Heart left ventricle (tissue), 16 donors: Measurements from ENCODE around the gene MT3. TPM values are rescaled to one million over a fixed set of nuclear protein-coding genes. Genes with fewer than 3 reads are reported as not detected.

ENCODE experiments used
- ATAC-seq, 4 donors: fragments of 200-7000 bp; cut with Tn5 transposase; one replicate each; pipeline ENCODE4 v1.9.1; 2020 to 2022; ENCODE audit warnings: moderate library complexity in 4 of 4, mild to moderate bottlenecking in 3 of 4, moderate number of reproducible peaks in 1 of 4
- DNase-seq, 5 donors: peaks; one replicate each; pipeline ENCODE4 v3.0.0-alpha.2; 2020
- H3K27ac ChIP-seq, 12 donors: fragments of 200-600 bp; sonication (generic) in 4 of 12; one replicate each; pipeline versions ENCODE4 v1.5.0 to v1.8.0; 2016 to 2022; ENCODE audit warnings: mild to moderate bottlenecking in 2 of 12
- H3K27me3 ChIP-seq, 9 donors: fragments of 200-600 bp; sonication (generic) in 2 of 9; one replicate each; pipeline versions ENCODE4 v1.5.1 to v1.8.0; 2016 to 2022; ENCODE audit warnings: mild to moderate bottlenecking in 3 of 9
- H3K36me3 ChIP-seq, 9 donors: fragments of 200-600 bp; sonication (generic) in 2 of 9; one replicate each; pipeline versions ENCODE4 v1.5.0 to v1.8.0; 2018 to 2022; ENCODE audit warnings: mild to moderate bottlenecking in 2 of 9
- H3K4me1 ChIP-seq, 12 donors: fragments of 200-600 bp; sonication (generic) in 4 of 12; one replicate each; pipeline versions ENCODE4 v1.5.0 to v1.8.0; 2016 to 2022; ENCODE audit warnings: mild to moderate bottlenecking in 3 of 12
- H3K4me3 ChIP-seq, 12 donors: fragments of 200-600 bp; sonication (generic) in 4 of 12; one replicate each; pipeline versions ENCODE4 v1.5.0 to v1.8.0; 2017 to 2022; ENCODE audit warnings: mild to moderate bottlenecking in 9 of 12, moderate library complexity in 4 of 12
- H3K9me3 ChIP-seq, 12 donors: fragments of 200-600 bp; sonication (generic) in 4 of 12; one replicate each; pipeline versions ENCODE4 v1.5.0 to v1.8.0; 2016 to 2022; ENCODE audit warnings: mild to moderate bottlenecking in 1 of 12
- CTCF ChIP-seq, 12 donors: fragments of 200-600 bp; sonication (generic) in 4 of 12; IDR thresholded peaks; one replicate each; pipeline versions ENCODE4 v1.5.0 to v1.8.0; 2018 to 2022; ENCODE audit warnings: antibody characterized with exemption in 12 of 12, mild to moderate bottlenecking in 5 of 12
- POLR2A ChIP-seq, 2 donors: fragments of 450-650 bp; IDR thresholded peaks; one replicate each; pipeline ENCODE4 v1.6.1; 2017; ENCODE audit warnings: antibody characterized with exemption in 2 of 2, mild to moderate bottlenecking in 2 of 2, moderate library complexity in 2 of 2
- WGBS, 4 donors: extraction: QIAGEN DNeasy Blood & Tissue Kit in 2 of 4; methylation state at CpG; one replicate each; pipeline versions ENCODE4 v1.1.5 to v1.1.7; 2013 to 2018; 5-methylcytosine and 5-hydroxymethylcytosine counted together
- intact Hi-C, 10 donors: fragments of 100-400 bp; cut with DNase I; formaldehyde crosslinking; loops; one replicate each; pipeline versions ENCODE4 v1.11.1 to v1.14.2; 2022
- polyA plus RNA-seq, 2 donors: library from polyadenylated mRNA; stranded (reverse); fragments of 200-250 nt; gene quantifications; one replicate each; pipeline ENCODE4 v1.2.3, GENCODE V29; 2013
- total RNA-seq, 9 donors: library from RNA; depleted of rRNA in 2 of 9; stranded (reverse); fragments of >200 nt in 2 of 9; fragmentation: NEBNext Ultra II Directional in 3 of 9; extraction: Animal tissue kit (Norgen Biotek cat#: 25700) in 3 of 9; gene quantifications; one replicate each; pipeline versions ENCODE4 v1.1.0 to v1.2.4, GENCODE V29; 2016 to 2023
- donor health status: ischemic (EF 13 %, LVEDD 7.1; RV severe dilation, severe dysfunction).
- donor health status: healthy with polysubstance abuse.
- donor health status: DM: no; HTN: yes; CAD: no.
- donor health status: DM: no; HTN: no; CAD: no.
- donor health status: ischemic (EF 25% LVEDD 6.9; RV normal size, moderate dysfunction).
- donor health status: ischemic (EF 25% LVEDD 5.7; RV mildly dilated, moderate dysfunction).
- donor health status: healthy.
- donor health status: DM: yes; HTN: yes; CAD: no.
- donor health status: ischemic (EF 35%, LVEDD 5.7; RV mildly dilated, moderate dysfunction).
- donor health status: nonischemic (EF 11% LVEDD 7.7; RV severe dilation, severe dysfunction).
- donor health status: DM: yes; HTN: yes; CAD: no.
- donor health status: PGD.
- donor health status: ischemic (EF 29% LVEDD 5.4; RV normal size, mild dysfunction).
- donor health status: nonischemic (EF 23%, LVEDD 6.1; RV moderate dilation, normal function).

MT3 gene
- total and polyA plus RNA-seq, 11 donors: 1.3 to 20.0 (median 3.7) TPM; not detected in 1

GRCh38 chr16:56593573-56594291, 4.4 kb downstream of the MT3 start:
- intact Hi-C loops: no loop called here
- no peak overlapping the region for H3K4me3 ChIP-seq
- H3K36me3 ChIP-seq: no peaks in the 10 kb centered on the region
- no peak for DNase-seq
- H3K27ac ChIP-seq: no peak overlapping the region
- ATAC-seq: no peak
- peaks cover 0 to 7% (median 0%) of the 10 kb centered on the region in 12 donors for H3K9me3 ChIP-seq
- H3K27me3 ChIP-seq: peaks cover 4 to 23% (median 14%) of the 10 kb centered on the region in 9 donors
- TF ChIP-seq CTCF (IDR thresholded peaks at IDR 0.05) (no peak), POLR2A (IDR thresholded peaks at IDR 0.05) (no peak)
- 79 to 93% (median 88%) methylated on average over 6 of the region's 6 CpGs for WGBS, 4 donors
- peaks cover 0 to 12% (median 2%) of the 10 kb centered on the region in 12 donors for H3K4me1 ChIP-seq

- intact Hi-C loops: no loop called here
- no peak for TF ChIP-seq POLR2A (IDR thresholded peaks at IDR 0.05)
- no peak for TF ChIP-seq CTCF (IDR thresholded peaks at IDR 0.05)
- ATAC-seq (no peak), DNase-seq (no peak)
- 80 to 94% (median 90%) methylated on average over 5 of the region's 5 CpGs for WGBS, 4 donors
- Histone ChIP-seq H3K4me3 (no peak overlapping the region), H3K36me3 (no peaks in the 10 kb centered on the region), H3K27me3 (peaks cover 4 to 18% (median 9%) of the 10 kb centered on the region in 9 donors), H3K27ac (no peak overlapping the region), H3K4me1 (peaks cover 0 to 8% (median 0%) of the 10 kb centered on the region in 12 donors), H3K9me3 (peaks cover 0 to 7% (median 0%) of the 10 kb centered on the region in 12 donors)
These were observed 4.9 kb downstream of the MT3 start for GRCh38 chr16:56594292-56594619.

- ATAC-seq: peak in 2 of 4 donors; percentile 31 to 46
- WGBS, 4 donors: 28 to 38% (median 34%) methylated on average over 8 of the region's 8 CpGs
- TF ChIP-seq POLR2A (IDR thresholded peaks at IDR 0.05) (no peak), CTCF (IDR thresholded peaks at IDR 0.05) (peak; percentile 36 to 61 (median 50))
These were observed 11.2 kb downstream of the MT3 start for GRCh38 chr16:56600398-56600999.

GRCh38 chr16:56601325-56601724, 12.0 kb downstream of the MT3 start:
- H3K27ac ChIP-seq: no peak overlapping the region
- ATAC-seq (no peak), DNase-seq (no peak)
- H3K9me3 ChIP-seq: no peaks in the 10 kb centered on the region
- 62 to 73% (median 64%) methylated on average over 9 of the region's 9 CpGs for WGBS, 4 donors
- H3K27me3 ChIP-seq: peaks cover 0 to 4% (median 0%) of the 10 kb centered on the region in 9 donors
- intact Hi-C loops: loop anchor here (2.0 to 10.0 kb wide), 8 partner anchors 25 to 183 kb away; no protein-coding TSS in a partner anchor
- H3K36me3 ChIP-seq: no peaks in the 10 kb centered on the region
- no peak for TF ChIP-seq POLR2A (IDR thresholded peaks at IDR 0.05)
- no peak for TF ChIP-seq CTCF (IDR thresholded peaks at IDR 0.05)
- H3K4me1 ChIP-seq: peaks cover 0 to 11% (median 4%) of the 10 kb centered on the region in 12 donors
- no peak overlapping the region for H3K4me3 ChIP-seq

More at GRCh38 chr16:56600398-56600999, 11.2 kb downstream of the MT3 start:
- intact Hi-C loops: loop anchor here (1.0 to 10.0 kb wide), 9 partner anchors 24 to 184 kb away; no protein-coding TSS in a partner anchor
- H3K27me3 ChIP-seq: peaks cover 0 to 4% (median 0%) of the 10 kb centered on the region in 9 donors
- H3K27ac ChIP-seq: no peak overlapping the region
- peaks cover 0 to 3% (median 0%) of the 10 kb centered on the region in 12 donors for H3K4me1 ChIP-seq
- no peaks in the 10 kb centered on the region for H3K9me3 ChIP-seq
- H3K4me3 ChIP-seq: no peak overlapping the region
- DNase-seq: no peak
- H3K36me3 ChIP-seq: no peaks in the 10 kb centered on the region
